HUES6 (cell line): ENCODE data around the gene SF3A1.

Experiments used
- H3K27ac ChIP-seq: 2 replicates; pipeline ENCODE4 v1.7.0; 2013; ENCODE audit warnings: low read depth, mild to moderate bottlenecking, low read length, inconsistent platforms
- H3K27me3 ChIP-seq: 2 replicates; pipeline ENCODE4 v1.6.1; 2013; ENCODE audit warnings: low read length; ENCODE audit not compliant: control insufficient read depth, insufficient read depth
- H3K36me3 ChIP-seq: 2 replicates; pipeline ENCODE4 v1.6.1; 2013; ENCODE audit warnings: low read length; ENCODE audit not compliant: control insufficient read depth, insufficient read depth
- H3K4me1 ChIP-seq: 2 replicates; pipeline ENCODE4 v1.6.1; 2013; ENCODE audit warnings: low read length; ENCODE audit not compliant: control insufficient read depth, insufficient read depth
- H3K4me3 ChIP-seq: 2 replicates; pipeline ENCODE4 v1.5.1; 2013; ENCODE audit warnings: low read depth, low read length
- H3K9ac ChIP-seq: one replicate; pipeline ENCODE4 v1.6.1; 2013; ENCODE audit warnings: mild to moderate bottlenecking, low read length
- H3K9me3 ChIP-seq: 2 replicates; pipeline ENCODE4 v1.6.1; 2013; ENCODE audit warnings: low read depth, low read length; ENCODE audit not compliant: control insufficient read depth, insufficient read depth

The SF3A1 gene

GRCh38 chr22:30297991-30298701 is 58.5 kb downstream of the SF3A1 start:
- Histone ChIP-seq H3K27ac (no peak overlapping the region), H3K4me1 (no peaks in the 10 kb centered on the region)

GRCh38 chr22:30297276-30297990 is 59.3 kb downstream of the SF3A1 start:
- no peaks in the 10 kb centered on the region for H3K27me3 ChIP-seq
- H3K9ac ChIP-seq = no peak overlapping the region
- H3K27ac ChIP-seq = no peak overlapping the region
- no peak overlapping the region for H3K4me3 ChIP-seq
- no peaks in the 10 kb centered on the region for H3K4me1 ChIP-seq
- peaks cover 12% of the 10 kb centered on the region for H3K36me3 ChIP-seq
- H3K9me3 ChIP-seq = no peaks in the 10 kb centered on the region

More at GRCh38 chr22:30297991-30298701, 58.5 kb downstream of the SF3A1 start:
- Histone ChIP-seq H3K4me3 (no peak overlapping the region), H3K27me3 (no peaks in the 10 kb centered on the region), H3K9ac (no peak overlapping the region), H3K9me3 (no peaks in the 10 kb centered on the region), H3K36me3 (peaks cover 8% of the 10 kb centered on the region)

GRCh38 chr22:30296833-30297232 is 59.9 kb downstream of the SF3A1 start:
- no peak overlapping the region for H3K27ac ChIP-seq

GRCh38 chr22:30296324-30296723 is 60.4 kb downstream of the SF3A1 start:
- Histone ChIP-seq H3K27me3 (no peaks in the 10 kb centered on the region), H3K4me1 (no peaks in the 10 kb centered on the region), H3K36me3 (peaks cover 12% of the 10 kb centered on the region), H3K9me3 (no peaks in the 10 kb centered on the region), H3K9ac (no peak overlapping the region), H3K4me3 (no peak overlapping the region), H3K27ac (no peak overlapping the region)

More at GRCh38 chr22:30296833-30297232, 59.9 kb downstream of the SF3A1 start:
- Histone ChIP-seq H3K36me3 (peaks cover 12% of the 10 kb centered on the region), H3K27me3 (no peaks in the 10 kb centered on the region), H3K9me3 (no peaks in the 10 kb centered on the region), H3K9ac (no peak overlapping the region), H3K4me1 (no peaks in the 10 kb centered on the region), H3K4me3 (no peak overlapping the region)

GRCh38 chr22:30295576-30295975 is 61.1 kb downstream of the SF3A1 start:
- H3K9me3 ChIP-seq = no peaks in the 10 kb centered on the region
- H3K36me3 ChIP-seq = peaks cover 12% of the 10 kb centered on the region
- H3K9ac ChIP-seq = no peak overlapping the region
- no peak overlapping the region for H3K27ac ChIP-seq
- no peaks in the 10 kb centered on the region for H3K27me3 ChIP-seq
- H3K4me3 ChIP-seq = no peak overlapping the region
- H3K4me1 ChIP-seq = peaks cover 6% of the 10 kb centered on the region; the same call in 1 of the 2 replicates

GRCh38 chr22:30294830-30295229 is 61.9 kb downstream of the SF3A1 start:
- no peaks in the 10 kb centered on the region for H3K27me3 ChIP-seq
- H3K27ac ChIP-seq = no peak overlapping the region
- no peaks in the 10 kb centered on the region for H3K9me3 ChIP-seq
- no peak overlapping the region for H3K9ac ChIP-seq
- H3K36me3 ChIP-seq = peaks cover 12% of the 10 kb centered on the region
- H3K4me3 ChIP-seq = no peak overlapping the region
- peaks cover 14% of the 10 kb centered on the region for H3K4me1 ChIP-seq

- Histone ChIP-seq H3K9ac (no peak overlapping the region), H3K36me3 (peaks cover 12% of the 10 kb centered on the region), H3K9me3 (no peaks in the 10 kb centered on the region), H3K27me3 (no peaks in the 10 kb centered on the region), H3K4me1 (peaks cover 15% of the 10 kb centered on the region), H3K4me3 (no peak overlapping the region), H3K27ac (no peak overlapping the region)
These were observed 62.6 kb downstream of the SF3A1 start for GRCh38 chr22:30294066-30294465.

GRCh38 chr22:30293026-30293425 is 63.7 kb downstream of the SF3A1 start:
- H3K27me3 ChIP-seq = no peaks in the 10 kb centered on the region
- no peak overlapping the region for H3K27ac ChIP-seq
- no peaks in the 10 kb centered on the region for H3K9me3 ChIP-seq
- peaks cover 15% of the 10 kb centered on the region for H3K4me1 ChIP-seq
- no peak overlapping the region for H3K9ac ChIP-seq
- H3K4me3 ChIP-seq = no peak overlapping the region
- H3K36me3 ChIP-seq = peaks cover 12% of the 10 kb centered on the region

- Histone ChIP-seq H3K4me3 (no peak overlapping the region), H3K9me3 (no peaks in the 10 kb centered on the region), H3K27ac (no peak overlapping the region), H3K9ac (no peak overlapping the region), H3K27me3 (no peaks in the 10 kb centered on the region), H3K4me1 (peaks cover 15% of the 10 kb centered on the region), H3K36me3 (peaks cover 12% of the 10 kb centered on the region)
These were observed 64.4 kb downstream of the SF3A1 start for GRCh38 chr22:30292069-30292970.

GRCh38 chr22:30291058-30291892 is 65.4 kb downstream of the SF3A1 start:
- peaks cover 15% of the 10 kb centered on the region for H3K4me1 ChIP-seq
- no peaks in the 10 kb centered on the region for H3K9me3 ChIP-seq
- no peak overlapping the region for H3K9ac ChIP-seq
- H3K4me3 ChIP-seq = no peak overlapping the region
- H3K36me3 ChIP-seq = peaks cover 16% of the 10 kb centered on the region
- H3K27me3 ChIP-seq = no peaks in the 10 kb centered on the region
- H3K27ac ChIP-seq = no peak overlapping the region
